K562 (cell line): ENCODE measurements around the gene ATAD2B. TPM values are rescaled to one million over a fixed set of nuclear protein-coding genes. Genes with fewer than 3 reads are reported as not detected.

Source experiments
- CBX2 ChIP-seq: fragments of 200-600 bp; sonication (generic); IDR thresholded peaks from one replicate; pipeline ENCODE4 v1.6.1; 2012; ENCODE audit warnings: mild to moderate bottlenecking, low read length, inconsistent platforms; ENCODE audit not compliant: insufficient read depth, poor library complexity, severe bottlenecking
- CREB1 ChIP-seq, 2 experiments: sonication (generic) in 1 of 2; formaldehyde crosslinking in 1 of 2; IDR thresholded peaks; 2 replicates each; pipeline versions ENCODE4 v1.6.1 to v1.8.0; 2012 to 2022; ENCODE audit warnings: inconsistent platforms in 1 of 2, mild to moderate bottlenecking in 1 of 2, missing genetic modification reagents in 1 of 2, moderate library complexity in 1 of 2
- DPF2 ChIP-seq: fragments of 450-650 bp; IDR thresholded peaks from 2 replicates; pipeline ENCODE4 v1.6.1; 2016
- FOXA3 ChIP-seq, 2 experiments: fragments of 450-650 bp in 1 of 2; sonication (generic) in 1 of 2; formaldehyde crosslinking; IDR thresholded peaks in 1 of 2; conservative IDR thresholded peaks in 1 of 2; 2 replicates each; pipeline versions ENCODE4 v1.4.0 to v1.8.0; 2020 to 2022; ENCODE audit warnings: mild to moderate bottlenecking in 2 of 2, missing genetic modification reagents in 1 of 2
- MAZ ChIP-seq, 2 experiments: fragments of 450-650 bp in 1 of 2; sonication (generic) in 1 of 2; formaldehyde crosslinking; IDR thresholded peaks in 1 of 2; conservative IDR thresholded peaks in 1 of 2; 2 replicates each; pipeline versions ENCODE4 v1.4.0 to v1.5.0; 2020; ENCODE audit warnings: mild to moderate bottlenecking in 1 of 2, missing genetic modification reagents in 1 of 2
- MIER1 ChIP-seq: fragments of 450-650 bp; IDR thresholded peaks from 2 replicates; pipeline ENCODE4 v1.6.1; 2016; ENCODE audit warnings: antibody characterized with exemption, mild to moderate bottlenecking, low read depth
- NBN ChIP-seq: fragments of 450-650 bp; IDR thresholded peaks from 2 replicates; pipeline ENCODE4 v1.6.1; 2016; ENCODE audit warnings: low read depth, mild to moderate bottlenecking
- NFATC3 ChIP-seq: fragments of 450-650 bp; IDR thresholded peaks from 2 replicates; pipeline ENCODE4 v1.6.1; 2017; ENCODE audit warnings: mild to moderate bottlenecking
- NONO ChIP-seq, 2 experiments: fragments of 200-400 bp in 1 of 2; fragments of 450-650 bp in 1 of 2; formaldehyde crosslinking in 1 of 2; IDR thresholded peaks; 2 replicates each; pipeline ENCODE4 v1.6.1; 2017; ENCODE audit warnings: low read depth in 2 of 2, mild to moderate bottlenecking in 2 of 2, moderate library complexity in 2 of 2, low read length in 1 of 2
- RBBP5 ChIP-seq: fragments of 200-600 bp; sonication (generic); IDR thresholded peaks from 2 replicates; pipeline ENCODE4 v1.6.1; 2012; ENCODE audit warnings: borderline replicate concordance, mild to moderate bottlenecking, low read length, control low read depth, inconsistent platforms; ENCODE audit not compliant: insufficient read depth, poor library complexity, severe bottlenecking
- SFPQ ChIP-seq: fragments of 200-400 bp; formaldehyde crosslinking; IDR thresholded peaks from 2 replicates; pipeline ENCODE4 v1.6.1; 2017; ENCODE audit warnings: mild to moderate bottlenecking, low read depth, low read length, moderate library complexity
- SMARCA4 ChIP-seq: fragments of 450-650 bp; IDR thresholded peaks from 2 replicates; pipeline ENCODE4 v1.6.1; 2016
- SP1 ChIP-seq: sonication (generic); formaldehyde crosslinking; IDR thresholded peaks from 2 replicates; pipeline ENCODE4 v1.8.1; 2022; ENCODE audit warnings: mild to moderate bottlenecking, missing genetic modification reagents
- TFAP4 ChIP-seq: sonication (generic); formaldehyde crosslinking; IDR thresholded peaks from 2 replicates; pipeline ENCODE4 v1.8.0; 2022; ENCODE audit warnings: missing genetic modification reagents, mild to moderate bottlenecking, moderate library complexity, borderline replicate concordance
- U2AF1 ChIP-seq: fragments of 200-400 bp; formaldehyde crosslinking; optimal IDR thresholded peaks from 2 replicates; pipeline ENCODE3; 2017; ENCODE audit warnings: mild to moderate bottlenecking, low read depth, low read length, moderate library complexity
- ZC3H4 ChIP-seq: sonication (generic); formaldehyde crosslinking; IDR thresholded peaks from 2 replicates; pipeline ENCODE4 v1.9.0; 2021; ENCODE audit warnings: missing genetic modification reagents, borderline replicate concordance
- ZFX ChIP-seq: sonication (generic); formaldehyde crosslinking; IDR thresholded peaks from 2 replicates; pipeline ENCODE4 v1.8.0; 2022; ENCODE audit warnings: mild to moderate bottlenecking, missing genetic modification reagents, moderate library complexity
- ZNF133 ChIP-seq: fragments of 250-450 bp; sonication (Bioruptor Pico); IDR thresholded peaks from 2 replicates; pipeline ENCODE4 v1.4.0; 2020; ENCODE audit warnings: mild to moderate bottlenecking
- ZNF316 ChIP-seq: fragments of 450-650 bp; IDR thresholded peaks from 2 replicates; pipeline ENCODE4 v1.6.1; 2016
- ZNF431 ChIP-seq: sonication (generic); formaldehyde crosslinking; IDR thresholded peaks from 2 replicates; pipeline ENCODE4 v1.8.0; 2022; ENCODE audit warnings: mild to moderate bottlenecking, missing genetic modification reagents
- ZNF449 ChIP-seq: fragments of 250-450 bp; sonication (Bioruptor Pico); IDR thresholded peaks from 2 replicates; pipeline ENCODE4 v1.8.0; 2022; ENCODE audit warnings: moderate library complexity, mild to moderate bottlenecking, inconsistent platforms
- ZNF584 ChIP-seq: fragments of 200-800 bp; sonication (Bioruptor generic); IDR thresholded peaks from 2 replicates; pipeline ENCODE4 v1.6.1; 2016; ENCODE audit warnings: low read depth, mild to moderate bottlenecking, missing genetic modification characterization, missing compliant biosample characterization
- polyA plus RNA-seq, 8 experiments: library from polyadenylated mRNA; depleted of rRNA in 4 of 8; stranded (reverse) in 5 of 8; unstranded in 3 of 8; fragments of >200 nt; fragmentation: Nextera tagmentation in 2 of 8; fragmentation: Illumina TruSeq in 1 of 8; extraction: Ambion mirVana in 2 of 8; extraction: Trizol in 1 of 8; gene quantifications; 2 replicates each; pipeline versions ENCODE4 v1.2.1 to v1.2.3, GENCODE V29; 2011 to 2014; ENCODE audit warnings: inconsistent platforms in 1 of 8, missing spikeins in 1 of 8
- total RNA-seq, 7 experiments: library from RNA; depleted of rRNA in 6 of 7; stranded (reverse); fragments of >200 nt in 6 of 7; fragmentation: Illumina TruSeq in 2 of 7; extraction: Trizol in 2 of 7; gene quantifications; 2 replicates each; pipeline versions ENCODE4 v1.2.1 to v1.2.3, GENCODE V29; 2011 to 2021; ENCODE audit warnings: low replicate concordance in 1 of 7

The ATAD2B gene
- total and polyA plus RNA-seq, 9 of the 15 experiments (the other 6 are each of a cell fraction or from before 2014, with no cell fraction given) = 3.2 to 21.6 (median 11.4) TPM

DNA sequence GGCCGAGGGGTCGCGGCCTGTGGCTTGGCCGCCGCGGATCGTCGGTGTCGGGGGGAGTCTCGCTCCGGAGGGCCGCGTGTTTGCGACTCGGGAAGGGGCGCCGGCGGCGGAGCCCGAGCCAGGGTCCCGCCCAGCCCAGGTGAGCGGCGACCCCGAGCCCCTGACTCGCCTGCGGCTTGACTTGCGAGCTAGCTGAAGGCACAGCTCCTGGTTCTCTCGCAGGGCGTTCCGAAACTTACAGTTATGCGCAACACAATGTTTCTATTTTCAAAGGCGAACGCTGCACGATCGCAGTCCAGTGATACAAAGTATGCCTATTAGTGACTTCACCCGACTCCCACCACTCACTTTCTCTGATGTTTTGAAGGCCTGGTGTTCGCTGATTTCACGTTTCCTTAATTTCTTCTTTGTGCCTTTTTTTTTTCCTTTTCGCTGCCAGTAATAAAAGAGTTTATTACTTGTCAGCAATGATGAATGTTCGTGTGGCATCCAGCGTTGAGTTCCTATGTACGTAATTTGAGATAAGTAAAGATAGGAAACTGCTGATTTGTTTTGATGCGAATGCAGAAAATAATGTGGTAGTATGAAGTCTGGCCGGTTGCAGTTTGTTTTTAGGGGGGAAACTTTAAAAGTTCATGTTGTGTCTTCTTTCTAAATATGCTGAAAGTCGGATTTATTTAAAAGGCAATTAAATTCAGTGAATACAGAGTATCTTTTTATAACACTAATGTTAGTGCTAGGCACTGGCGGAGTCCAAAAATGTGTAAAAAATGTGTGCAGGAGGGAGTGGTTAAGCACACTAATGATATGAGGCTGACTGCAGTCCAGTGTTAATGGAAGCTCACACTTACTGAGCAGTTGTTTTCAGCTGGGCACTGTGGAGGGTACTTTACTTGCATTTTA, 14.0 kb upstream of the ATAD2B start (continued):
- TF ChIP-seq SFPQ = no peak
- no peak for TF ChIP-seq ZNF133 (CRISPR knock-in tag)
- TF ChIP-seq NFATC3 = no peak
- TF ChIP-seq CREB1 (IDR thresholded peaks at IDR 0.05) = peak; percentile 16; the same call in 1 of the 2 replicates
- peak; percentile 33; the same call in 1 of the 2 replicates for TF ChIP-seq CREB1 (CRISPR knock-in tag; IDR thresholded peaks at IDR 0.05)
- 0 out of 2 replicates have a peak, but pooled peaks have one; percentile 30 for TF ChIP-seq ZNF449 (CRISPR knock-in tag)
- TF ChIP-seq TFAP4 (CRISPR knock-in tag) = 0 out of 2 replicates have a peak, but pooled peaks have one; percentile 43
- no peak for TF ChIP-seq U2AF1
- TF ChIP-seq SMARCA4 = peak; percentile 66
- no peak for TF ChIP-seq FOXA3 (CRISPR knock-in tag; conservative IDR thresholded peaks at IDR 0.05 in 1 of 2, IDR thresholded peaks at IDR 0.05 in 1 of 2)
- TF ChIP-seq MIER1 = 0 out of 2 replicates have a peak, but pooled peaks have one; percentile 26
- TF ChIP-seq SP1 (CRISPR knock-in tag) = peak; percentile 27; the same call in 1 of the 2 replicates
- TF ChIP-seq MAZ (CRISPR knock-in tag; conservative IDR thresholded peaks at IDR 0.05 in 1 of 2, IDR thresholded peaks at IDR 0.05 in 1 of 2) = 0 out of 4 replicates have a peak, but pooled peaks have one; percentile 3 to 11
- TF ChIP-seq ZC3H4 = 0 out of 2 replicates have a peak, but pooled peaks have one; percentile 9
- TF ChIP-seq ZNF316 = peak; percentile 73
- TF ChIP-seq ZNF431 (CRISPR knock-in tag) = no peak
- peak; percentile 64 for TF ChIP-seq DPF2
- peak; percentile 91 for TF ChIP-seq RBBP5
- TF ChIP-seq ZFX (CRISPR knock-in tag) = peak; percentile 76
- TF ChIP-seq NONO (IDR thresholded peaks at IDR 0.05; ENCODE audit: low read depth in 2 of 2, low read length in 1 of 2) = 0 out of 4 replicates have a peak, but pooled peaks of 1 of the 2 experiments have one; percentile 7
- no peak for TF ChIP-seq CBX2
- TF ChIP-seq NBN = 0 out of 2 replicates have a peak, but pooled peaks have one; percentile 48
- 0 out of 2 replicates have a peak, but pooled peaks have one; percentile 9 for TF ChIP-seq ZNF584 (CRISPR knock-in tag)
